ENCODE data around the gene ADCY1.

ADCY1 gene

DNA sequence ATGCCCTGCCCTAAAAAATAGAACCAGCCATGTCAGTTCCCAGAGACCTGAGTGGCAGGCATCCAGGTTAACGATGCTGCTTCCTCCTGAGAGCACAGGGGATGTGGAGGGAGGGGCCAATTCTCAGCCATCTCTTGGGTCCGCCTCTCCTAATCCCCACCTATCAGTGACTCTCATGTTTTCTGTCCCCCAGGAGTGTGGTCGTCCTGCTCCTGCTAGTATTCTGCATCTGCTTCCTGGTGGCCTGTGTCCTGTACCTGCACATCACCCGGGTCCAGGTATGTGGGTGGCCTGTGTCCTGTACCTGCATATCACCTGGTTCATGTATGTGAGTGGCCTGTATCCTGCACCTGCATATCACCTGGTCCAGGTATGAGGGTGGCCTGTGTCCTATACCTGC lies 105.3 kb downstream of the ADCY1 start:
- peak; percentile 15 for DNase-seq

DNA sequence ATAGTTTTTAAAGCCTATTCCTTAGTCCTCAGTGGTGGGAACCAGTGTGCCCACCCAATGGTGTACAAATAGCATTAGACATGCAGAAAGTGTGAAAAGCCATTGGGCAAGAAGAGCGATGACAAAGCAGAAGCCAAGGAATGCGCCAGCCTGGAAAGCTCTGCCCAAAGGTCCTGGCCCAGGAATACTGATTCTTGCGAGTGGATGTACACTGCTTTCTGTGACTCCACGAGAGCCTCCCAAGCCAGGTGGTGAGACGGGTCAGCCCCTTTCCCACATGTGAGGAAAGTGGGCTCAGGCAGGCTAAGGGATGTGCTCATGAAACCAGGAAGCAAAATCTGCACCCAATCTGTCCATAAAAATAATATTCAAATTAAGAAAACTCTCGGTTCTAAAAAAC lies 106.6 kb downstream of the ADCY1 start:
- peak; percentile 42 for DNase-seq

DNA sequence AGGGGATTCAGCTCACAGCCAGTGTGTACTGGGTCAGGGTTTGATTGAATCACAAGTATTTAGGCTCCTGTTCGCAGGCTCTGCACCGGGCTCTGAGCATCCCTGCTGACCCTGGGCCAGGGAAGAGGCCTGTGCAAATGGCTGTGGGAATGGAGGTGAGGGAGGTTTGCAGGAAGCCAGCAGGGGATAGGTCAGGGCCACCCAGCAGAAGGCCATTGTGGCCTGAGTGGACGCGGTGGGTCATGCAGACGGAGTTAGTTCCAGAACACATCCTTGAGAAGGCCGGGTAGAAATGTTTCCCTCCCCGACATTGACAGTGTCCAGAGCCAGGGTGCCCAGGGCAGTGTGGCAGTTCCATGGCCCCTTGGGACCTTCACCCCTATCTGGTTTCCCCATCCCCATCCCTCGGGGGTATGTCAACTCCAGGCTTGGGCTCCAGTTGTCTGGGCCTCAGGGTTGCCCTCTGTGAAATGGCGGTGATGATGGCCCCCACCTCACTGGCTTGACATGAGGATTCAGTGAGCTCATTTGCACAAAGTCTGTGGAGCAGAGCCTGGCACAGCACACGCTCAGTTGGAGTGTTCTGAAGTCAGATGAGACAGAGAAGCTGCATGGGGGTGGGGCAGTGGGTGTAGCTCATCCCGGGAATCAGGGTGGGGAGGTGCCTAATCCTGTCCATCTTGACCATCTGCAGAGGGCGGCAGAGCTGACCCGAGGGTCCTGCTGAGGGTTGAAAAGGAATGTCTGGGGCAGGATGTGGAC lies 107.6 kb downstream of the ADCY1 start:
- peak; percentile 10 for DNase-seq

DNA sequence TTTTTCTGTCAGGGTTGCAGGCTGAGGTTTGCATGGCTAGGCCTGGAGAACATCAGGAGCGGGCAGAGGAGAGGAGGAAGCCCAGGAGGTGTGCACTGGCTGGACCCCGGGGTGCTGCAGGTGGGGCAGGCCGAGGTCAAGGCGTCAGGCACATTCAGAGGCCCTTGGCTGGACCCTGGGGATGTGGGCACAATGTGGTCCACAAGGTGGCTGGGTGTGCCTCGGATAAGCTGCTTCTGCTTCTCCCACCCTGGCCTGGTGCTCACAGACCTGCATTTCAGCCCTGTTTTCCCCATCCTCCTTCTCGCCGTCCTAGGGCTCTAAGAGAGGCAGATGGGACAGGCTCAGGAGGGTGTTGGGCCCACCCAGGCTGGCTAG lies 108.2 kb downstream of the ADCY1 start:
- peak; percentile 17 for DNase-seq

DNA sequence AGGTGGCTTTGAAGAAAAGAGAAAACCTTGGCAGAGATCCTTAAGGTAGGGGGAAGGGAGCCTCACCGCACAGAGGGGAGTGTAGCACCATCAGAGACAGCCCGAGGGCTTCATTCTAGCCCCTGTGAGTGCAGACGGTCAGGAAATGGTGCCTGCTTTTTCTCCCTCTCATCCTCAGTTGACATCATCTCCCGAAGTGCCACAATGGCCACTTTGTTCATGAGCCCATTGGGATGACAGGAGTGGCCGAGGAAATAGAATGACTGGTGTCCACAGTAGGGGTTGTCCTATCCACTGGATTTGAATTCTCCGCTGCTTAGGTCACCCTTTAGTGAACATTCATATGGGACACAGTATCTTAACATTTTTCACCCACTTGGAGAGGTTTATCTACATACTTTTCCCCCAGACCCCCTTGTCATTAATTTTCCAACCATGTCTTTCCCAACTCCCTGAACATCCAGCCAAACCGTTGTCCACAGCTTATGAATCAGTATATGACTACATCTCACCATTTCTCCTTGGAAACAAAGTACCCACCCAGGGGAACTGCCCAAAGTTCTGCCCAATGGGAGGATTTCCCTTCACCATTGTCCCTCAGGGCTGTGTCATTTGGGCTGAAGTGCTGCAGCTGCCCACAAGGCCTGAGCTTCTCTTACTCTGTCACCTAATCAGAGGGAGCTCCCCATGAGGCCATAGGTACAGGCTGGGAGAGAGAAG lies 108.8 kb downstream of the ADCY1 start:
- DNase-seq = no peak

DNA sequence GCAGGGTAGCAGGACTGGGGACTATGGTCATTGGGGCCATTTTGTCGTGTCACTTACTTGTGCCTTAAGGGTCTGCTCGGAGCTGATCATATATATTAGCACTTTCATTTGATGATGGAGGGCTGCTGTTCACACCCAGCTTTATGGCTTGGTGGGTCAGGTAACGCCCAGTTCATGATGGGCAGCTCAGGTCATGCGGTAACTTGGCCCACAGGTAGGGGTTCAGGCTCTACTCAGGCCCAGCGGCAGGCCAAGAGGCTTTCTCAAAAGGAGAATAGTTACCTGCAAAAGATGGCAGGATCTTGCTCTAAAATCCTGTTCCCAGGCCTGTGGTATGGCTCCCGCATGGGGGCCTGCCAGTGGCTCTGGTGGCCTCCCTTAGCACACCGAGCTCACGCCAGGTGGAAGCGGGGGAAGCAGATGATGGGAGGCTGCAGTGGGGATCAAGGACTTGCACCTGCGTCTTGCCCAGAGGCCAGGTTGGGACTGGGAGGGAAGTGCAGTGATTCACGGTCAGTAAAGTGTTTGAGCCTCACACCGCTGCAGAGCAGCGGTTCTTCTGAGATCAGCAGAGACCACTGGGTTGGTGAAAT lies 109.5 kb downstream of the ADCY1 start:
- no peak for DNase-seq

DNA sequence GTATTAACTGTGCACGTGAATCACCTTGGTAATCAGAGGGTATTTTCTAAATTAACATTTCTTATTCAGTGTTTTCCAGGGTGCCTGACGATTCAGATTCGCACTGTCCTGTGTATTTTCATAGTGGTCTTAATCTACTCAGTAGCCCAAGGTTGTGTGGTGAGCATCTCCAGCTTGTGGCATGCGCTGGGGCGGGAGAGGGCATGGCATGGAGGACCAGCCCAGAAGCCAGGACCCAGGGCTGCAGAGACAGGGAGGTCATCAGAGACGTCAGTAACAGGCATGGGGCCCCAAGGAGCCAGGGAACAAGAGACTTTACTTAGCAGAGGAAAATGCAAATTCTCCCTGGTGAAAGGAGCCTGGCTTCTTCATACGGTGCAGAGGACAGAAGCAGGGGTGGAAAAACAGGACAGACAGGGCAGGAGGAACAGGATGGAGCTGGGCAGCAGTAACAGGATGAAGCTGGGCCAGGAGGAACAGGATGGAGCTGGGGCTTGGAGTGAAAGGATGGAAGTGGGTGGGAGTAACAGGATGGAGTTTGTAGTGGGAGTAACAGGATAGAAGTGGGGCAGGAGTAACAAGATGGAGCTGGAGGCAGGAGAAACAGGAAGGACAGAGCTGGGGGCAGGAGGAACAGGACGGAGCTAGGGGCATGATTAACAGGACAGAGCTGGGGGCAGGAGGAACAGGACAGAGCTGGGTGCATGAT lies 110.9 kb downstream of the ADCY1 start:
- DNase-seq = no peak

DNA sequence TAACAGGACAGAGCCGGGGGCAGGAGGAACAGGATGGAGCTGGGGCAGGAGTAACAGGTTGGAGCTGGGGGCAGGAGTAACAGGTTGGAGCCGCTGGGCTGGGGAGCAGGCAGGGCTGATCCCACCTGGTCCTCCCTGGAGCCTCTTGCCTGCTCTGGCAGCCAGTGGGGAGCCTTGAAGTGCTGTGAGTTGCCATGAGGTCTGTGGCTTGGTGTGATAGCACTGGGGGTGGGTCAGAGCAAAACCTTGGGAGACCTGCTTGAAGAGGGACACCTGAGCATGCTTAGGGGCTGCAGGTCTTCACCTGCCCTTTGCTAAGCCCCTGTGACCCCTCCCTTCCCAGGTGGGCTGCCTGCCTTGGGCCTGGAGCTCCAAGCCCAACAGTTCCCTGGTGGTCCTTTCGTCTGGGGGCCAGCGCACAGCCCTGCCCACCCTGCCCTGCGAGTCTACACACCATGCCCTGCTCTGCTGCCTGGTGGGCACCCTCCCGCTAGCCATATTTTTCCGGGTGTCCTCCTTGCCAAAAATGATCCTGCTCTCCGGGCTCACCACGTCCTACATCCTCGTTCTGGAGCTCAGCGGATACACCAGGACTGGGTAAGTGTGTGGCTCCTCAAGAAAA lies 111.6 kb downstream of the ADCY1 start:
- peak; percentile 29 for DNase-seq

DNA sequence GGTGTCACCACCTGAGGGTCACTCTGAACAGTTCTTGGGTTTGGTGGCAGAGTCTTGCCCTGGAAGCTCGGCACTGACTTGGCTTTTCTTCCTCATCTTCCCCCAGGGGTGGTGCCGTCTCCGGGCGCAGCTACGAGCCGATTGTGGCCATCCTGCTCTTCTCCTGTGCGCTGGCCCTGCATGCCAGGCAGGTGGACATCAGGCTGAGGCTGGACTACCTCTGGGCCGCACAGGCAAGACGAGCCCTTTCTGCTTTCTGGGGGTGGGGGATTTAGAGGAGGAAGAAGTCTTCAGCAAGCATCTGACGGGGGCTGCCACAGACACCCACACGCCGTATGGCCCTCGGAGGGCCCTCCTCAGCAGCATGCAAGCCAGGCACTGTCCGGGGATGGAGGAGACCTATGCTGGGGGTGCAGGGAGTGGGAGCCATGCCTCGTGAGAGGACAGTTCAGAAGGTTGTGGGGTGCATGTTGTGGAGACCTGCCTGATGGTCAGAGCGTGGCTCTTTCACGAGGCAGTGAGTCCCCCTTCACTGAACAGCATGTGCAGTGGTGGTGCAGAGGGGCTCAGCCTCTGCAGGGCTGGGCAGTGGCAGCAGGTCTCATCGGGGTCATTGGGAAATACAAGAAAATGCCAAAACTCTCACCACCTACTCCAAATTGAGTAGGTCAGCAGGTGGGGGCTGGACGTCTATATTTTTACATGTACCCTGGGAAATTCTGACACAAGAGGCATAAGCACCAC lies 112.4 kb downstream of the ADCY1 start:
- DNase-seq = peak; percentile 26

DNA sequence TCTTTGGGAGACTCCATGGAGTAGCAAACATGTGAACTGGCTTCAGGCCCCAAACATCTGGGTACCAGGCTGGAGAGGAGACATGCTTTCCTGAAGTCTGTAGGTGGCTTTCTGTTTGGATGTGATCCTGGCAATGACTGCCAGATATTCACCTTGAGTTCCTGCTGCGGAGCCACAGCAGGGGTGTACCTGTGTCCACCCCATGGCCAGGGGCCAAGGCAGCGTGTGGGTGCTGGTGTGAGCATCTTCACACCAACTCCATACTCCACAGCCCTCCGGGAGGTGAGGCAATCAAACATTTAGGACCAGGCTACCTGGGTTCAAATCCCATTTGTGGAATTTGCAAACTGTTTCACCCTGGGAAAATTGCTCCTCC lies 113.0 kb downstream of the ADCY1 start:
- peak; percentile 32 for DNase-seq

DNA sequence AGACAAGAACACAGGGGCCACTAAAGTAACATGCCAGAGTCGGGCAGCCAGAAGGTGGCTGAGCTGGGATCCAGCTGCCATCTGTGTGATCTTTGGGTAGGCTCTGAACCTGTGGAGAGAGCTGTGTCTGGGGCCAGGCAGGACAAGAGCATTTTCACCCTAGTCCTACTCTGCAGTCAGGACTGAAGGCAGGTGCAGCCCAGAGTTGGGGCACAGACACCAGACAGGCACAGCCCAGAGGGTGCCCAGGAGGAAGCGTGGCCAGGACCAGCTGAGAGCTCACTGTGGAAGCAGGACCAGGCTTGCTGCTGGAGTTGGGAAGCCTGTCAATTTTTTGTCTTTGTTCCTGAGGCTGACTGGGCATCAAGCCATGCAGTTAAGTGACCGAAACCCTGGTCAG lies 113.6 kb downstream of the ADCY1 start:
- no peak for DNase-seq

DNA sequence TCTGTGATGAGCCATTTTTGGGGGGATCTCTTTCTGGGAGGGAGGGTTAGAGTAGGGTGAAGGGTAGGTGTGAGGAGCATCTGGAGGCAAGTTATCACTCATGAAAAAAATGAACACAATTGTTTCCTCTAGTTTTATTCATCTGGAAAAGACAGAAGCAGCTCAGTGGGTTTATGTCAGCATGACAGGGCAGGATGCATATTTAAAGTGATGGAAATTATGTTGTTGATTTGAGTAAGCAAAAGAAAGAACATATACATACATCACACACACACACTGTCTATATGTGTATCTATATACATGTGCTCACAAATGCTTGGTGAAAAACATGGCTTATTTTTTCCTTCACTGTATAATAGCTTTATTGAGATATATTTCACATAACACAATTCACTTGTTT lies 114.2 kb downstream of the ADCY1 start:
- DNase-seq = no peak

DNA sequence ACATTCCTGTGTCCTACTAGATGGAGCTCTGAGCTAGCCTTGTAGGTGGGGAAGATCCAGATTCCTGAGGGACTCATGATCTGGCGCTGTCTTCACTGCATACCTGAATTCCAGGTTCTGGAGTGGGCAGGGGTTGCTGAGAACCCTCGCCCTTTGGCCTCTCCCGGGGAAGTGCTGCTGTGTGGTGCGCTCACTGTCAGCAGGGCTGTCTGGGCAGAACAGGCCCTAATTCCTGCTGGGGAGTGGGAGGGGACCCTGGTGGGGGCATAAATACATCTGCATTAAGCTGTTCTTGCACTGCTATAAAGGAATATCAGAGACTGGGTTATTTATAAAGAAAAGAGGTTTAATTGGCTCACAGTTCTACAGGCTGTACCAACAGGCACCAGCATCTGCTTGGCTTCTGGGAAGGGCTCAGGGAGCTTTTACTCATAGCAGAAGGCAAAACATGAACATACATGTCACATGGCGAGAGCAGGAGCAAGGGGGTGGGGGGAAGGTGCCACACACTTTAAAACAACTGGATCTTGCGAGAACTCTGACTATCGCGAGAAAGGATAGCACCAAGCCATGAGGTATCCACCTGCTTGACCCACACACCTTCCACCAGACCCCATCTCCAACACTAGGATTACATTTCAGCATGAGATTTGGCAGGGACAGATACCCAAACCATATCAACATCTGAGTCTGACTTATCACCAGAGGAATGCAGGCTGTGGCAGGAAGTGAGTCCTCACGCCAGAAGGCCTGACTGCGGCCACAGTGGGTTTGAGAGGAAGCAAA lies 115.0 kb downstream of the ADCY1 start:
- DNase-seq = peak; percentile 41

DNA sequence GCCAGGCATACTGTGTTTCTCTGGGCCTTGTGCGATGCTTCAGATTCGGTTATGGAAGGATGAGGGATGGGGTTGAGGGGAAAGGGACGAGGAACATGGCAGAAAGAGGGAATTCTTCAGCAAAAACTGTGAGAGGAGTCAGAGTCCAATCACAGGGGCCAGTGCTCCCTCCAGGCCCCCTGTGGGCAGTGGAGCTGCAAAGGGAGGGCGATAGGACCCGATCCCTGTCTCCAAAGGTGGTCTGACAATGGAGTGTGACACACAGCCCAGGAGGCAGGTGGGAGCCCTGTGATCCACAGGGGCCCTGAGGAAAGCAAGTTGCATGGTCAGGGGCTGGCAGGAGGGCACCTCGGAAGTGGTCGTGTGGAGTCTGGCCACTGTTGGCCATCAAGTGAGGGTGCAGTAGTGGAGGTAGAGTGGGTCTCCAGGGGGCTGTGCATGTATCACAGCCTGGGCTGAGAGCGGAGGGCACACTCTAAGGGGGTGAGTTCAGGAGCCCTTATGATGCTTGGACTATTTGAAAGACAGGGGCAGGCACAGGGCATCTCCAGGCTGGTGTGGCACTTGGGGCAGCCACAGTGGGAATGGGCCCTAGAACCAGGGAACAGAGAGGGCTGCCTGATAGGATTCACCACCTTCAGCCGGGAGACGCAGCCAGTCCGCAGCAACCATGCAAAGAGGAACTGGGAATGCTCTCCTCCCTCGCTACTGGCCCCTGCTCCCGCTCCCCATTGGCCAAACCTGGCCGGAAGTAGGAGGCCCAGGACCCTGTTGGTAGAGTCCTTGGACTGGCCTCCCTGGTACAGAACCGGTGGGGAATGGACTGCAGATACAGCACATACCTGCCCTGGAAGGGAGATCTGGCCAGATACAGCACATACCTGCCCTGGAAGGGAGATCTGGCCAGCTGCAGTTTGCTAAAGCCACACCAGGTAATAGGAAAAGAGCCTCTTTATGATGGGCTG lies 115.9 kb downstream of the ADCY1 start:
- peak; percentile 34 for DNase-seq

DNA sequence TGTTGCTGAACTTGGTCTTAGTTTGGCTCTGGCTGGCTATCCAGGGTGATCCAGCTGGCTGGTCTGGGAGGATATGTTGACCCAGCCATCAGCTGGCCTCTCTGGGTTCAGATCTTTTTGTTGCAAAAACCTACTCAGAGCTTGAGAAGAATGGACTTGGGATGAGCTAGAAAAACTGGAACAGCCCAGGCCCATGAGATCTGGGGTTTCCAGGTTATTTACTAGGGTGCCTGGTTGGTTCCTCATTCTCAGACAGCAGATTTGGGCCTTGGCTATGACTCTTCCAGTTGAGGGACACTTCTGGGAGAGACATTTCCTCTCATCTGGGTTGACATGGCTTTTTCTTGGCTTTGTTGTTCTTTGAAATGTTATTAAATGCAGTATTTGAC lies 116.6 kb downstream of the ADCY1 start:
- no peak for DNase-seq

DNA sequence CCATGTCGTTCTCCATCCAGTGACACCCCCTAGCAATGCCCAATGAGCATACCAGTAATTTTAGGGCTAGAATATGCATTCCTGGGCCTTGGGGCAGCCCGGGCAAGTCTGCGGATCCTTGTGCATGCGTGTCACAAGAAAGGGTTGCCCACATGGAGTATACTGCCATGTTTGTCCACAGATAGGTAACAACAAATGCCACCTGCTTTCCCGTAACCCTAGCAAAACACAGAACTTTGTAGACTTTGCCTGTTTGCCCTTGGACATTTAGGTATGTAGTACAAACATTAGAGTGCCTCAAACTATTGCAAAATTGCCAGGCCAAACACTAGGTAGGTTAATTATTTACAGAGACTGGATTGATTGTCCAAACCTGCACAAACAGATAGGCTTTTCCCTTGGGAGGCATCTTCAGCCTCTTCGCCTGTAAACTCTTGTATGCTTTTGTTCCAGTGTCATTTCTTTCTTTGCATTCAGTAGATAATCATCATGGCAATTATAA lies 117.0 kb downstream of the ADCY1 start:
- DNase-seq = no peak

DNA sequence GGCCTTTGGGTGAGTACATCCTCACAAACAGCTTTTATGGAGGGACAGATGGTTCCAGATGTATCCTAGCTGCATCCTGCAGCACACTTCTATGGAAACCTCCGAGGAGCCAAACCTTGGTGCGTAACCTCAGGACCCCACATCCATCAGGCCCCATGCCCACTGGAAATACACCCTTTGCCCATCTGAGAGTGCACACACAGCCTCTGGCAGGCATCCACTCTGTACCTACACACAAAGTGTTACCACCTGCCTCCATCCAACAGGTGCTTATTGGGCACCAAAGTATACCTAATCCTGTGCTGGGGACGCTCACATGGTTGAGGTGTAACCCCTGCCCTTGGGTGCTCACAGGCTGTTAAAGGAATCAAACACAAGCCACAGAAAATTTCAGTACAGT lies 117.9 kb downstream of the ADCY1 start:
- no peak for DNase-seq

DNA sequence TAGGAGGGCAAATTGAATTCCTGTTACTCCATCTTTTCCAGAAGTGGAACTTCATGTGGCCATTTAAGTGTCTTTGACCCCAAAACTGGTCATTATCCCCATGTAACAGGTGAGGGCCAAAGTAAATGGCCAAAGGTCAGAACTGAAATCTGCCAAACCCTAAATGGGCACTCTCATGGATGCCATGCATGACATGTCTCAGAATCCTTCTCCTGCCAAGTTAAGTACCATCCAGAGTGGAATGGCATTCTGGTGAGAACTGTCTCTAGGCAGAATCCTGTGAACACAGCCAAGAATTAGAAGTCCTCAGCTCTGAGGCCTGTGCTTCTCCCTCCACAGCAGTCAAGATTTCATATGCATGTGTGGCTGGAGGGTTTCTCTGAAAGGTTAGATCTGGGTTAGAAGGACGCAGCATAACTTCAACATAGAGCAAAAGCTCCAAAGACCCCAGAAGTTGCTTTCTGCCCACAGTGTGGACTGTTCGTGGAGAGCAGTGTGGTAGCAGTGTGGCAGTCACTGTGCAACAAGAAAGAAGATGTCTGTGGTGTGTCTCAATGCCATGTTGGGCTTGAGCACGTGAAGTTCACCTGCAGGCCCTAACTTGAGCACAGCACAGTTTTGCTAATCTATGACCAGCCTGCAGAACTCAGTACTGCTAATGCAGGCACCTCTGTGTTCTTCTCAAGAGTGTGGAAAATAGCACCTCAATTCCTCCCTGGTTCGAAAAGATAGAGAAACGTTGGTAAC lies 121.3 kb downstream of the ADCY1 start:
- peak; percentile 28 for DNase-seq

DNA sequence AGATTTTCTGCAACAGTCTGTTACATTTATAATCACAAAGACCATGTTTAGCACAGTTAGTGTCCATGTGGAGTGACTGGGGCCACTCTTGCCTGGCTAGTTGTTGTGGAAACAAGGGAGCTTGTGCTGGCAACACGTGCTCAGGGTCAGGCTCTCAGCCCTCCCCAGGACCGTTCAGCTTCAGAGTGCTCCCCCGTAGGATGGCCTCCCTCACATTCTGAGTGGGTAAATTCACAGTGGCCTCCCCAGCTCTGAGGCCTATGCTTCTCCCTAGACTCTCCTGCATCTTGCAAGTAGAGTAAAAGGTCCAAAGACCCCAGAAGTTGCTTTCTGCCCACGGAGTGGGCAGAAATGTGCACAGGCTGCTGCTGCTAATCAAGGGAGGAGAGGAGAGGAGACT lies 122.3 kb downstream of the ADCY1 start:
- DNase-seq = no peak

Data from activated CD8-positive, alpha-beta memory T cell treated with anti-CD3 and anti-CD28 coated beads, Interleukin-2, amount 50 U/mL, for 48 hours (primary cell).